ENCODE results near the gene TDRD12. TPM values are rescaled to one million over a fixed set of nuclear protein-coding genes. Genes with fewer than 3 reads are reported as not detected.

The TDRD12 gene
- total and polyA plus RNA-seq, 2 experiments from 2014 or later = 0.68 to 2.8 TPM

DNA sequence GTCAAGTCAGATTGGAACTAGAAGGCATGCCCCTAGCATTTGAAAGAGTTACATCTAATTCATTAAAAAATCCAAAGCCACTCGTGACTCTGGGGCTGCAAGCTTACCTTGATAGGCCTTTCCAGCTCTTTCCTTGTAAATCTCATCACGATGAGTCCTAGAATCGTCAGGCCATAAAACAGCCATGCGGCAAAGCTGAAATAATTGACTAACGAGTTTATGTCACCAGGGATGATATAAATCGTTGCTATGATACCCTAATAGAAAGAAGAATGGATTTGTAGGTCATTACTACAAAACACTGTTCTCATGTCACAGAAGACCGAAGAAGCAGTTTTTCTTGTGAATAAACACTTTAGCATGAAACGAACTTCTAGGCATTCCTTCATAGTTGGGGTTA lies 122.5 kb downstream of the TDRD12 start:
- DNase-seq (ENCODE audit: low spot score) = no peak
- H3K36me3 ChIP-seq (ENCODE audit: insufficient read depth) = no peaks in the 10 kb centered on the region; the same call in 1 of the 2 replicates
- H3K27me3 ChIP-seq (ENCODE audit: insufficient read depth) = no peaks in the 10 kb centered on the region
- H3K4me2 ChIP-seq = no peak overlapping the region
- H3K9me2 ChIP-seq (ENCODE audit: insufficient read depth) = 0 out of 2 replicates have a peak, but pooled peaks cover 2% of the 10 kb centered on the region
- Mint-ChIP-seq H3K4me3 (no peak overlapping the region), H3K27me3 (ENCODE audit: insufficient read depth, low read depth, poor library complexity) (peaks cover 6% of the 10 kb centered on the region), H3K27ac (no peak overlapping the region), H3K9me3 (peaks cover 43% of the 10 kb centered on the region), H3K4me1 (no peaks in the 10 kb centered on the region), H3K36me3 (ENCODE audit: low read depth) (peaks cover 14% of the 10 kb centered on the region; the same call in 1 of the 3 replicates)
- ATAC-seq = no peak
- no peak overlapping the region for H2AFZ ChIP-seq
- H3K4me1 ChIP-seq (ENCODE audit: insufficient read depth) = no peaks in the 10 kb centered on the region
- H3K27ac ChIP-seq (ENCODE audit: low read depth) = no peak overlapping the region
- no peaks in the 10 kb centered on the region for H3F3A ChIP-seq (replicated peaks; ENCODE audit: low read depth)
- TF ChIP-seq CREB1 (CRISPR knock-in tag; IDR thresholded peaks at IDR 0.05; ENCODE audit: low read depth) (no peak), POLR2AphosphoS5 (IDR thresholded peaks at IDR 0.05; ENCODE audit: low read depth) (no peak), ZNF114 (CRISPR knock-in tag; IDR thresholded peaks at IDR 0.05) (no peak), ETS1 (IDR thresholded peaks at IDR 0.05) (no peak), NANOG (IDR thresholded peaks at IDR 0.05; ENCODE audit: borderline replicate concordance) (no peak), EZH2 (IDR thresholded peaks at IDR 0.05; ENCODE audit: low read depth, unreplicated experiment) (no peak), ZNF331 (CRISPR knock-in tag; IDR thresholded peaks at IDR 0.05; ENCODE audit: low read depth) (no peak), ZNF462 (CRISPR knock-in tag; IDR thresholded peaks at IDR 0.05) (no peak), JUNB (IDR thresholded peaks at IDR 0.05; ENCODE audit: unreplicated experiment) (no peak), EZH2phosphoT487 (IDR thresholded peaks at IDR 0.05; ENCODE audit: unreplicated experiment) (no peak), STAT1 (IDR thresholded peaks at IDR 0.05; ENCODE audit: unreplicated experiment) (no peak)
- TF ChIP-seq, protein P1, sequence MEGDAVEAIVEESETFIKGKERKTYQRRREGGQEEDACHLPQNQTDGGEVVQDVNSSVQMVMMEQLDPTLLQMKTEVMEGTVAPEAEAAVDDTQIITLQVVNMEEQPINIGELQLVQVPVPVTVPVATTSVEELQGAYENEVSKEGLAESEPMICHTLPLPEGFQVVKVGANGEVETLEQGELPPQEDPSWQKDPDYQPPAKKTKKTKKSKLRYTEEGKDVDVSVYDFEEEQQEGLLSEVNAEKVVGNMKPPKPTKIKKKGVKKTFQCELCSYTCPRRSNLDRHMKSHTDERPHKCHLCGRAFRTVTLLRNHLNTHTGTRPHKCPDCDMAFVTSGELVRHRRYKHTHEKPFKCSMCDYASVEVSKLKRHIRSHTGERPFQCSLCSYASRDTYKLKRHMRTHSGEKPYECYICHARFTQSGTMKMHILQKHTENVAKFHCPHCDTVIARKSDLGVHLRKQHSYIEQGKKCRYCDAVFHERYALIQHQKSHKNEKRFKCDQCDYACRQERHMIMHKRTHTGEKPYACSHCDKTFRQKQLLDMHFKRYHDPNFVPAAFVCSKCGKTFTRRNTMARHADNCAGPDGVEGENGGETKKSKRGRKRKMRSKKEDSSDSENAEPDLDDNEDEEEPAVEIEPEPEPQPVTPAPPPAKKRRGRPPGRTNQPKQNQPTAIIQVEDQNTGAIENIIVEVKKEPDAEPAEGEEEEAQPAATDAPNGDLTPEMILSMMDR (conservative IDR thresholded peaks at IDR 0.05; ENCODE audit: low read depth in 2 of 2) = no peak
- TF ChIP-seq, protein P2, sequence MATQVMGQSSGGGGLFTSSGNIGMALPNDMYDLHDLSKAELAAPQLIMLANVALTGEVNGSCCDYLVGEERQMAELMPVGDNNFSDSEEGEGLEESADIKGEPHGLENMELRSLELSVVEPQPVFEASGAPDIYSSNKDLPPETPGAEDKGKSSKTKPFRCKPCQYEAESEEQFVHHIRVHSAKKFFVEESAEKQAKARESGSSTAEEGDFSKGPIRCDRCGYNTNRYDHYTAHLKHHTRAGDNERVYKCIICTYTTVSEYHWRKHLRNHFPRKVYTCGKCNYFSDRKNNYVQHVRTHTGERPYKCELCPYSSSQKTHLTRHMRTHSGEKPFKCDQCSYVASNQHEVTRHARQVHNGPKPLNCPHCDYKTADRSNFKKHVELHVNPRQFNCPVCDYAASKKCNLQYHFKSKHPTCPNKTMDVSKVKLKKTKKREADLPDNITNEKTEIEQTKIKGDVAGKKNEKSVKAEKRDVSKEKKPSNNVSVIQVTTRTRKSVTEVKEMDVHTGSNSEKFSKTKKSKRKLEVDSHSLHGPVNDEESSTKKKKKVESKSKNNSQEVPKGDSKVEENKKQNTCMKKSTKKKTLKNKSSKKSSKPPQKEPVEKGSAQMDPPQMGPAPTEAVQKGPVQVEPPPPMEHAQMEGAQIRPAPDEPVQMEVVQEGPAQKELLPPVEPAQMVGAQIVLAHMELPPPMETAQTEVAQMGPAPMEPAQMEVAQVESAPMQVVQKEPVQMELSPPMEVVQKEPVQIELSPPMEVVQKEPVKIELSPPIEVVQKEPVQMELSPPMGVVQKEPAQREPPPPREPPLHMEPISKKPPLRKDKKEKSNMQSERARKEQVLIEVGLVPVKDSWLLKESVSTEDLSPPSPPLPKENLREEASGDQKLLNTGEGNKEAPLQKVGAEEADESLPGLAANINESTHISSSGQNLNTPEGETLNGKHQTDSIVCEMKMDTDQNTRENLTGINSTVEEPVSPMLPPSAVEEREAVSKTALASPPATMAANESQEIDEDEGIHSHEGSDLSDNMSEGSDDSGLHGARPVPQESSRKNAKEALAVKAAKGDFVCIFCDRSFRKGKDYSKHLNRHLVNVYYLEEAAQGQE (IDR thresholded peaks at IDR 0.05; ENCODE audit: unreplicated experiment) = no peak
- H3K4me3 ChIP-seq = no peak overlapping the region
- H3K79me2 ChIP-seq (replicated peaks; ENCODE audit: insufficient read depth) = no peaks in the 10 kb centered on the region
- H4K20me1 ChIP-seq (replicated peaks; ENCODE audit: insufficient read depth) = no peaks in the 10 kb centered on the region
